ENCODE measurements around the gene C1QTNF12.

The C1QTNF12 gene

DNA sequence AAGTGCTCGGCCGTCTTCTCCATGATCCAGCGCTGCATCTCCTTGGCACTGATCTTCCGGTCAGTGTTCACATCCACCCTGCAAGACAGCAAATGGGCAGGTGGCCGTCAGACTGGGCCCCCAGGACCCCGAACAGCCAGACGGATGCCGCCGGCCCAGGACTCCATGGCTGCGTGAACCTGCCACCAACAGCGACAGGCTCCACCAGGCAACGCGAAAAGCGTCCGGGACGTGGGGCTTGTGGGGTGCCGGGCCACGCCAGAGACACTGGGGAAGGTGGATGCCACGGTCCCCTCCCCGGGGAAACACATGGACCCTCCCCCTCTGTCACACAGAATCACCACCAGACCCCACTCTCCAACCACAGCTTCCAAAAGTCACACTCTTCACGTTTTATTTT is 22.6 kb downstream of the C1QTNF12 start:
- H3K9me3 ChIP-seq (ENCODE audit: severe bottlenecking) = no peaks in the 10 kb centered on the region
- no peaks in the 10 kb centered on the region for H3K27me3 ChIP-seq (ENCODE audit: insufficient read depth, poor library complexity, severe bottlenecking)
- DNase-seq (ENCODE audit: low spot score) (no peak), ATAC-seq (ENCODE audit: low read depth) (no peak)
- TF ChIP-seq, protein P1, sequence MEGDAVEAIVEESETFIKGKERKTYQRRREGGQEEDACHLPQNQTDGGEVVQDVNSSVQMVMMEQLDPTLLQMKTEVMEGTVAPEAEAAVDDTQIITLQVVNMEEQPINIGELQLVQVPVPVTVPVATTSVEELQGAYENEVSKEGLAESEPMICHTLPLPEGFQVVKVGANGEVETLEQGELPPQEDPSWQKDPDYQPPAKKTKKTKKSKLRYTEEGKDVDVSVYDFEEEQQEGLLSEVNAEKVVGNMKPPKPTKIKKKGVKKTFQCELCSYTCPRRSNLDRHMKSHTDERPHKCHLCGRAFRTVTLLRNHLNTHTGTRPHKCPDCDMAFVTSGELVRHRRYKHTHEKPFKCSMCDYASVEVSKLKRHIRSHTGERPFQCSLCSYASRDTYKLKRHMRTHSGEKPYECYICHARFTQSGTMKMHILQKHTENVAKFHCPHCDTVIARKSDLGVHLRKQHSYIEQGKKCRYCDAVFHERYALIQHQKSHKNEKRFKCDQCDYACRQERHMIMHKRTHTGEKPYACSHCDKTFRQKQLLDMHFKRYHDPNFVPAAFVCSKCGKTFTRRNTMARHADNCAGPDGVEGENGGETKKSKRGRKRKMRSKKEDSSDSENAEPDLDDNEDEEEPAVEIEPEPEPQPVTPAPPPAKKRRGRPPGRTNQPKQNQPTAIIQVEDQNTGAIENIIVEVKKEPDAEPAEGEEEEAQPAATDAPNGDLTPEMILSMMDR (IDR thresholded peaks at IDR 0.05; ENCODE audit: poor library complexity, severe bottlenecking) = no peak
- peaks cover 61% of the 10 kb centered on the region for H3K36me3 ChIP-seq (ENCODE audit: low read depth)
- H3K4me1 ChIP-seq (ENCODE audit: insufficient read depth, poor library complexity, severe bottlenecking) = no peaks in the 10 kb centered on the region
- H3K4me3 ChIP-seq (ENCODE audit: severe bottlenecking) = no peak overlapping the region
- H3K27ac ChIP-seq (ENCODE audit: poor library complexity, severe bottlenecking) = no peak overlapping the region

DNA sequence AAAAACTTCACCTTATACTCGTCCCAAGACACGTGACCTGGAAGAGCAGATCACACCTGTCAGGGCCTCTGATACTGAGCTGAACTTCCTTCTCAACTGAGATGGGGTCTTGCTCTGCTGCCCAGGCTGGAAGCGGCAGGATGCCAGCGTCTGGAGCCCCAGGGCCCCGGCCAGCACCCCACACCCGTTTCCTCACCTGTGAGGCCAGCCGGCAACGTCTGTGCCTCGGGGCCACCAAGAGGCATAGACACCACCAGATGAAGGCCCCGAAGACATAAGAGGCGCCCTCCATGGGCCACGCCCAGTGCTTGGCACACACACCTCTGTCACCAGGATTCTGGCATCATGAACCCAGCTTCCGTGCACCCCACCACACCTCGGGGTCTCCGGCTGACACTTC is 23.2 kb downstream of the C1QTNF12 start:
- Histone ChIP-seq H3K27ac (ENCODE audit: poor library complexity, severe bottlenecking) (no peak overlapping the region), H3K36me3 (ENCODE audit: low read depth) (peaks cover 58% of the 10 kb centered on the region), H3K4me1 (ENCODE audit: insufficient read depth, poor library complexity, severe bottlenecking) (no peaks in the 10 kb centered on the region), H3K9me3 (ENCODE audit: severe bottlenecking) (no peaks in the 10 kb centered on the region), H3K27me3 (ENCODE audit: insufficient read depth, poor library complexity, severe bottlenecking) (no peaks in the 10 kb centered on the region), H3K4me3 (ENCODE audit: severe bottlenecking) (no peak overlapping the region)
- ATAC-seq (ENCODE audit: low read depth) (no peak), DNase-seq (ENCODE audit: low spot score) (no peak)
- TF ChIP-seq, protein P1 (IDR thresholded peaks at IDR 0.05; ENCODE audit: poor library complexity, severe bottlenecking) = no peak

DNA sequence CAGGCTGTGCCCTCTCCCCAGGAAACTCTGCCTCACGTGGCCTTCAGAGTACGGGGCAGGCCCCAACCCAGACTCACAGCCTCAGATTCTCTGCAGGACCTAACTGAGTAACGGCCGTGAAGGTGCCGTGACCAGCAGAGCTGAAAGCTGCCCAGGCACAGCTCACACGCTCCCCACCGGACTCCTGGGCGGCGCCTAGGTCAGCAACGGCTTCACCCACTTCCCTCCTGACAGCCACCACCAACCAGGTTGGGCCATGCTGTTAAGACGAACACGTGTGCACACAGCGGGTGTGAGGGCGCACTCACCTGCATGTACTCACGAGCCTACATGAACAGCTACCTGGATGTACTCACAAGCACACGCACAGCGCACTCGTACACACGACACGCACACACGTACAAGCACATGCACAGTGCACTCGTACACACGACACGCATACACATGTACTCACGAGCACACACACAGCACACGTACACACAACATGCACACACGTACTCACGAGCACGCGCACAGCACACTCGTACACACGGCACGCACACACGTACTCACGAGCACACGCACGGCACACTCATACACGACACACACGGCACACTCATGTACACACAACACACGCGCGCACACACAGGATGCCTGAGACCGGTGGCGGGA is 23.8 kb downstream of the C1QTNF12 start:
- no peak overlapping the region for H3K27ac ChIP-seq (ENCODE audit: poor library complexity, severe bottlenecking)
- no peak overlapping the region for H3K4me3 ChIP-seq (ENCODE audit: severe bottlenecking)
- no peak for ATAC-seq (ENCODE audit: low read depth)
- H3K4me1 ChIP-seq (ENCODE audit: insufficient read depth, poor library complexity, severe bottlenecking) = peaks cover 4% of the 10 kb centered on the region
- H3K36me3 ChIP-seq (ENCODE audit: low read depth) = peaks cover 57% of the 10 kb centered on the region
- H3K9me3 ChIP-seq (ENCODE audit: severe bottlenecking) = no peaks in the 10 kb centered on the region
- H3K27me3 ChIP-seq (ENCODE audit: insufficient read depth, poor library complexity, severe bottlenecking) = no peaks in the 10 kb centered on the region
- TF ChIP-seq, protein P1 (IDR thresholded peaks at IDR 0.05; ENCODE audit: poor library complexity, severe bottlenecking) = no peak
- DNase-seq (ENCODE audit: low spot score) = no peak

DNA sequence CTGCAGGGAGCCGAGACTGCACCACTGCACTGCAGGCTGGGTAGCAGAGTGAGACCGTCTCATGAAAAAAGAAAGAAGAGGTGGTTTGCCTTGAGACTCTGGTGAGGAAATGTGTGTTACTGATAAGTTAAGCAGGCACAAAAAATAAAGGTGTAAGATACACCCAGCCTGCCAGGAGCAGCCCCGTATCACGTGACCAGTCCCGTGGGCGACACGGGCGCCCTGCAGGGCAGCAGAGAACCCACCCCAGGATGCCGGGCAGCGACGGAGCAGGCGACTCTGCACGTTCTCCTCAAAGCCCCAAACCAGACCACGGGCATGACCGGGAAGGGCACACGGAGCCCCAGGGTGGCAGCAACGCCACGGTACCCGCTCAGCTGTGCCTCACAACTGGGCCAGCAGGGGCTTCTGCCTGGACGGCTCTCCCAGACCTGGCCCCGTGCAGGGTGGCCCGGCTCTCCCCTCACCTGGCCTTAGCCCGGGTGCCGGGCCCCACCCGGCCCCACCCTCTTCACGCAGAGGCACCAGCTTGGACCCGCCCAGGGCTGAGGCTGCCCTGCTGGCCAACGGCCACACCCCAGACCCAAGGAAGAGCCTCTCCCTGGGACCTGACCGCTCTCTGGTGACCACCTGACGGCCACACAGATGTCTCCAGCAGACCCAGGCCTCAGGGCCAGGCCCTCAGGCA is 24.5 kb downstream of the C1QTNF12 start:
- H3K27ac ChIP-seq (ENCODE audit: poor library complexity, severe bottlenecking) = no peak overlapping the region
- DNase-seq (ENCODE audit: low spot score) (no peak), ATAC-seq (ENCODE audit: low read depth) (no peak)
- peaks cover 6% of the 10 kb centered on the region for H3K4me1 ChIP-seq (ENCODE audit: insufficient read depth, poor library complexity, severe bottlenecking)
- peaks cover 58% of the 10 kb centered on the region for H3K36me3 ChIP-seq (ENCODE audit: low read depth)
- TF ChIP-seq, protein P1 (IDR thresholded peaks at IDR 0.05; ENCODE audit: poor library complexity, severe bottlenecking) = no peak
- no peaks in the 10 kb centered on the region for H3K27me3 ChIP-seq (ENCODE audit: insufficient read depth, poor library complexity, severe bottlenecking)
- H3K4me3 ChIP-seq (ENCODE audit: severe bottlenecking) = no peak overlapping the region
- no peaks in the 10 kb centered on the region for H3K9me3 ChIP-seq (ENCODE audit: severe bottlenecking)

DNA sequence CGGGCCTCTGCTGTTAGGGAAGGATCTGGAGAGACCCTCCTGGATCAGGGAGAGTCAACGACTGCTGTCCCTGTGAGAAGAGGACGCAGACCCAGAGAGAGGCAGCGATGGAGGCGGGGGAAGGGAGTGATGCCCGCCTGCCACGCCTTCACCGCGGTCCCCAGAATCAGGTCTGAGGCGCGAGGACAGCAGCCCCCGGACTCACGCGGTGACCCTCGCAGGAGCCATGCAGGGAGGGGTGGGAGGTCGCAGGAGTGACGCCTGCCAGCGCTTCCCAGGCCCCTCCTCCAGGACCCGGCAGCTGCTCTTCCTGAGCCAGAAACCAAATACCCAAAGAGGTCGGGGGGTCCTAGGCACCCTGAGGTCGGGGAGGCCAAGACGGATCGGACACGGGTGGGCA is 26.3 kb downstream of the C1QTNF12 start:
- Histone ChIP-seq H3K4me3 (ENCODE audit: severe bottlenecking) (no peak overlapping the region), H3K36me3 (ENCODE audit: low read depth) (peaks cover 52% of the 10 kb centered on the region), H3K27me3 (ENCODE audit: insufficient read depth, poor library complexity, severe bottlenecking) (no peaks in the 10 kb centered on the region), H3K27ac (ENCODE audit: poor library complexity, severe bottlenecking) (no peak overlapping the region), H3K4me1 (ENCODE audit: insufficient read depth, poor library complexity, severe bottlenecking) (peaks cover 6% of the 10 kb centered on the region), H3K9me3 (ENCODE audit: severe bottlenecking) (no peaks in the 10 kb centered on the region)
- no peak for ATAC-seq (ENCODE audit: low read depth)
- TF ChIP-seq, protein P1 (IDR thresholded peaks at IDR 0.05; ENCODE audit: poor library complexity, severe bottlenecking) = no peak
- DNase-seq (ENCODE audit: low spot score) = no peak
